Stimulated activated CD4-positive, alpha-beta T cell treated with anti-CD3 and anti-CD28 coated beads, TNF-alpha, amount 100 ng/mL, for 48 hours (primary cell): ENCODE results near the gene NOC2L.
"Not testable (repeated sequence)": the region's sequence is repeated elsewhere in the genome, so short reads cannot be mapped to it uniquely, and the experiment has no call there.

ENCODE experiments used
- DNase-seq, 3 donors: peaks; one replicate each; pipeline ENCODE4 v3.0.0-alpha.2; 2020; ENCODE audit warnings: low read depth in 3 of 3

NOC2L gene

GRCh38 chr1:962381-963300, 3.6 kb upstream of the NOC2L start:
- DNase-seq = no peak

GRCh38 chr1:961132-961669, 2.1 kb upstream of the NOC2L start:
- DNase-seq = no peak

GRCh38 chr1:960363-961131, 1.5 kb upstream of the NOC2L start, which contains the start of gene KLHL17:
KLHL17 (plus strand) TSS chr1:960584; CDS start chr1:960694, 110 bp downstream.
- DNase-seq = peak; percentile 70 to 85 (median 73)

- DNase-seq = no peak
Measured at GRCh38 chr1:959731-960362, 791 bp upstream of the NOC2L start.

GRCh38 chr1:956636-957035, 2.4 kb downstream of the NOC2L start:
- no peak for DNase-seq

GRCh38 chr1:955474-955873, 3.6 kb downstream of the NOC2L start:
- no peak for DNase-seq

- no peak for DNase-seq
Measured at GRCh38 chr1:954927-955326, 4.1 kb downstream of the NOC2L start.

GRCh38 chr1:953524-954320, 5.3 kb downstream of the NOC2L start:
- no peak for DNase-seq

- DNase-seq = no peak
Measured at GRCh38 chr1:952603-953002, 6.5 kb downstream of the NOC2L start.

GRCh38 chr1:952201-952600, 6.9 kb downstream of the NOC2L start:
- DNase-seq = no peak

- DNase-seq = no peak
Measured at GRCh38 chr1:951364-951763, 7.7 kb downstream of the NOC2L start.

- DNase-seq = no peak
Measured at GRCh38 chr1:950881-951280, 8.2 kb downstream of the NOC2L start.

GRCh38 chr1:950268-950667, 8.8 kb downstream of the NOC2L start:
- DNase-seq = no peak

- no peak for DNase-seq
Measured at GRCh38 chr1:947958-948357, 11.1 kb downstream of the NOC2L start.

GRCh38 chr1:946811-947210, 12.2 kb downstream of the NOC2L start:
- not testable (repeated sequence) for DNase-seq

- DNase-seq = no peak
Measured at GRCh38 chr1:945688-946556, 13.1 kb downstream of the NOC2L start.

- DNase-seq = no peak
Measured at GRCh38 chr1:944341-945325, 14.4 kb downstream of the NOC2L start.

- no peak for DNase-seq
Measured at GRCh38 chr1:943545-944340, 15.3 kb downstream of the NOC2L start.
